KMS-11 (cell line): Measurements from ENCODE around the gene TCIRG1.
A peak's percentile ranks its signal among the peaks of the same experiment; 100 is the strongest.

Experiments
- H2AFZ ChIP-seq: fragments of 200-600 bp; sonication (generic); 2 replicates; pipeline ENCODE4 v1.6.1; 2016; ENCODE audit warnings: antibody characterized with exemption, mixed run types, low read depth
- H3K27ac ChIP-seq: fragments of 200-600 bp; sonication (generic); 2 replicates; pipeline ENCODE4 v1.6.1; 2016; ENCODE audit warnings: mild to moderate bottlenecking, mixed run types
- H3K27me3 ChIP-seq: fragments of 200-600 bp; sonication (generic); 2 replicates; pipeline ENCODE4 v1.6.1; 2017; ENCODE audit warnings: mild to moderate bottlenecking, low read depth, mixed run types, moderate library complexity; ENCODE audit not compliant: insufficient read depth
- H3K36me3 ChIP-seq: fragments of 200-600 bp; sonication (generic); 2 replicates; pipeline ENCODE4 v1.6.1; 2017; ENCODE audit warnings: mild to moderate bottlenecking, mixed run types; ENCODE audit not compliant: insufficient read depth
- H3K4me1 ChIP-seq: fragments of 200-600 bp; sonication (generic); 2 replicates; pipeline ENCODE4 v1.6.1; 2016; ENCODE audit warnings: mild to moderate bottlenecking, low read depth, mixed run types; ENCODE audit not compliant: poor library complexity, severe bottlenecking
- H3K4me2 ChIP-seq: fragments of 200-600 bp; sonication (generic); 2 replicates; pipeline ENCODE4 v1.7.0; 2016; ENCODE audit warnings: mild to moderate bottlenecking, mixed run types
- H3K4me3 ChIP-seq: fragments of 200-600 bp; sonication (generic); IDR thresholded peaks from 2 replicates; pipeline ENCODE4 v1.6.1; 2017; ENCODE audit warnings: low read depth, low read length, mixed read lengths; ENCODE audit not compliant: insufficient read depth
- H3K79me2 ChIP-seq: fragments of 200-600 bp; sonication (generic); 2 replicates; pipeline ENCODE4 v1.6.1; 2016; ENCODE audit warnings: low read depth, mixed run types; ENCODE audit not compliant: insufficient read depth
- H3K9ac ChIP-seq: fragments of 200-600 bp; sonication (generic); 2 replicates; pipeline ENCODE4 v1.6.1; 2016; ENCODE audit warnings: mild to moderate bottlenecking, mixed run types
- H4K20me1 ChIP-seq: fragments of 200-600 bp; sonication (generic); 2 replicates; pipeline ENCODE4 v1.6.1; 2016; ENCODE audit warnings: mild to moderate bottlenecking, mixed run types; ENCODE audit not compliant: insufficient read depth
- TF ChIP-seq, protein P1 (sequence below): fragments of 200-600 bp; sonication (generic); conservative IDR thresholded peaks from 2 replicates; pipeline ENCODE4 v1.6.1; 2017; ENCODE audit warnings: low read depth, mild to moderate bottlenecking, antibody characterized with exemption, low read length, moderate library complexity, mixed read lengths

The TCIRG1 gene

DNA sequence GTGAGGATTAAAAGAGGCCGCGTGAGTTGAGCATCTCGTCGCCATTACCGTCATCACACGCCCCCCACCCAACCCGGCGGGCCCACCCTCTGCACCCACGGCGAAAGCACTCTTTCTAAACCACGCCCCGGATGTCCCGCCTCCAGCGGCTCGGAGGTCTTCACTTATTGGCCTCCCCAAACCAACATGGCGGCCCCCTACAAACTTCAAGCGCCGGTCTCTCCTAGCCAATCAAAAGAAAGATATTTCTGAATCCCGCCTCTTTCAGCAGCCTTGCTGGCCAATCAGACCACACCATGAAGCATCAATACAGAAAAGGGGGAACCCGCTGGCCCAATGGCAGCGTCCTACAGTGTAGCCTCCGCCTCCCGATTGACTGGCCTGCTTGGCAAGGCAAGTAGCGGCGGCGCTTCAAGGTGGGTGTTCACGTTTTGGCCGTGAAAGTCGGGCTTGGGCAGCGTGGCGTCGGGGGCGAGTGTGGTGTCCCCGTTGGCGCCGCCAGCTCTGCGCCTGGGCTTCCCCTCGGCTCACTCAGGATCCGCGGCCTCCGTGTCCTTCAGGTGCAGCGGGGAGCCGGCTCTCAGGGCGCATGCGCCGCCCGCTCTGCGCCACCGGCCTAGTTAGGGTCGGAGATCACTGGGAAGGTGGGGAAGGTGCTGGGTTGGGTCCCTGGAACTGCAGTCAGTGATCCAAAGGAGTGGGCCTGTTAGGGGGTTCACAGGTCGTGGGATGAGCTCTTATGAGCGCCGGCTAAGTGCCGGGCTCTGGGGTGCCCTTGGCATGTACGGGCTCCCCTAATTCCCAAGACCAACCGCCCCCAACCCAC, 8.3 kb upstream of the TCIRG1 start, which contains the start of gene NDUFS8:
TSS of gene NDUFS8 (plus strand) at position 364 of the 826 bp plus-strand sequence. CDS start 1,471 bp downstream, outside the sequence.
- H3K4me3 ChIP-seq = no peak within 1 kb of the TSS
- H2AFZ ChIP-seq = peak within 1 kb of the TSS; percentile 56
- H4K20me1 ChIP-seq = no peaks in the 10 kb centered on the region
- H3K4me1 ChIP-seq = peaks cover 10% of the 10 kb centered on the region
- H3K4me2 ChIP-seq = peak within 1 kb of the TSS; percentile 91
- H3K36me3 ChIP-seq = no peaks in the 10 kb centered on the region
- H3K79me2 ChIP-seq = peaks cover 14% of the 10 kb centered on the region; the same call in 1 of the 2 replicates
- no peaks in the 10 kb centered on the region for H3K27me3 ChIP-seq
- peak within 1 kb of the TSS; percentile 69; the same call in 1 of the 2 replicates for H3K9ac ChIP-seq
- H3K27ac ChIP-seq = peak within 1 kb of the TSS; percentile 47
- TF ChIP-seq, protein P1, sequence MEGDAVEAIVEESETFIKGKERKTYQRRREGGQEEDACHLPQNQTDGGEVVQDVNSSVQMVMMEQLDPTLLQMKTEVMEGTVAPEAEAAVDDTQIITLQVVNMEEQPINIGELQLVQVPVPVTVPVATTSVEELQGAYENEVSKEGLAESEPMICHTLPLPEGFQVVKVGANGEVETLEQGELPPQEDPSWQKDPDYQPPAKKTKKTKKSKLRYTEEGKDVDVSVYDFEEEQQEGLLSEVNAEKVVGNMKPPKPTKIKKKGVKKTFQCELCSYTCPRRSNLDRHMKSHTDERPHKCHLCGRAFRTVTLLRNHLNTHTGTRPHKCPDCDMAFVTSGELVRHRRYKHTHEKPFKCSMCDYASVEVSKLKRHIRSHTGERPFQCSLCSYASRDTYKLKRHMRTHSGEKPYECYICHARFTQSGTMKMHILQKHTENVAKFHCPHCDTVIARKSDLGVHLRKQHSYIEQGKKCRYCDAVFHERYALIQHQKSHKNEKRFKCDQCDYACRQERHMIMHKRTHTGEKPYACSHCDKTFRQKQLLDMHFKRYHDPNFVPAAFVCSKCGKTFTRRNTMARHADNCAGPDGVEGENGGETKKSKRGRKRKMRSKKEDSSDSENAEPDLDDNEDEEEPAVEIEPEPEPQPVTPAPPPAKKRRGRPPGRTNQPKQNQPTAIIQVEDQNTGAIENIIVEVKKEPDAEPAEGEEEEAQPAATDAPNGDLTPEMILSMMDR = no peak

- Histone ChIP-seq H3K27ac (peak overlapping the region; percentile 47), H3K27me3 (no peaks in the 10 kb centered on the region), H3K79me2 (peaks cover 14% of the 10 kb centered on the region; the same call in 1 of the 2 replicates), H4K20me1 (no peaks in the 10 kb centered on the region), H3K9ac (peak overlapping the region; percentile 69; the same call in 1 of the 2 replicates), H3K4me3 (no peak overlapping the region), H2AFZ (0 out of 2 replicates have a peak overlapping the region, but pooled peaks have one; percentile 47), H3K4me2 (peak overlapping the region; percentile 66), H3K36me3 (no peaks in the 10 kb centered on the region), H3K4me1 (peaks cover 10% of the 10 kb centered on the region)
- TF ChIP-seq, protein P1 = no peak
Observed at GRCh38 chr11:68031144-68031464, 7.7 kb upstream of the TCIRG1 start.

- no peak overlapping the region for H3K9ac ChIP-seq
- TF ChIP-seq, protein P1 = no peak
- no peaks in the 10 kb centered on the region for H3K36me3 ChIP-seq
- peak overlapping the region; percentile 66 for H3K4me2 ChIP-seq
- no peak overlapping the region for H3K27ac ChIP-seq
- H4K20me1 ChIP-seq = no peaks in the 10 kb centered on the region
- peaks cover 14% of the 10 kb centered on the region; the same call in 1 of the 2 replicates for H3K79me2 ChIP-seq
- no peaks in the 10 kb centered on the region for H3K27me3 ChIP-seq
- H2AFZ ChIP-seq = no peak overlapping the region
- H3K4me3 ChIP-seq = no peak overlapping the region
- H3K4me1 ChIP-seq = peaks cover 10% of the 10 kb centered on the region
Observed at GRCh38 chr11:68032003-68032402, 6.8 kb upstream of the TCIRG1 start.

- H3K9ac ChIP-seq = no peak overlapping the region
- no peak overlapping the region for H2AFZ ChIP-seq
- no peaks in the 10 kb centered on the region for H3K36me3 ChIP-seq
- TF ChIP-seq, protein P1 = no peak
- H3K27ac ChIP-seq = no peak overlapping the region
- peaks cover 14% of the 10 kb centered on the region; the same call in 1 of the 2 replicates for H3K79me2 ChIP-seq
- peaks cover 18% of the 10 kb centered on the region for H3K4me1 ChIP-seq
- H4K20me1 ChIP-seq = no peaks in the 10 kb centered on the region
- no peaks in the 10 kb centered on the region for H3K27me3 ChIP-seq
- H3K4me3 ChIP-seq = no peak overlapping the region
- H3K4me2 ChIP-seq = no peak overlapping the region
Observed at GRCh38 chr11:68032997-68033707, 5.7 kb upstream of the TCIRG1 start.
